Activated CD4-positive, alpha-beta T cell treated with anti-CD3 and anti-CD28 coated beads for 1 hour (primary cell): Measurements from ENCODE around the gene TMOD2.

Experiments used
- DNase-seq: peaks from one replicate; pipeline ENCODE4 v3.0.0-alpha.2; 2020

The TMOD2 gene

DNA sequence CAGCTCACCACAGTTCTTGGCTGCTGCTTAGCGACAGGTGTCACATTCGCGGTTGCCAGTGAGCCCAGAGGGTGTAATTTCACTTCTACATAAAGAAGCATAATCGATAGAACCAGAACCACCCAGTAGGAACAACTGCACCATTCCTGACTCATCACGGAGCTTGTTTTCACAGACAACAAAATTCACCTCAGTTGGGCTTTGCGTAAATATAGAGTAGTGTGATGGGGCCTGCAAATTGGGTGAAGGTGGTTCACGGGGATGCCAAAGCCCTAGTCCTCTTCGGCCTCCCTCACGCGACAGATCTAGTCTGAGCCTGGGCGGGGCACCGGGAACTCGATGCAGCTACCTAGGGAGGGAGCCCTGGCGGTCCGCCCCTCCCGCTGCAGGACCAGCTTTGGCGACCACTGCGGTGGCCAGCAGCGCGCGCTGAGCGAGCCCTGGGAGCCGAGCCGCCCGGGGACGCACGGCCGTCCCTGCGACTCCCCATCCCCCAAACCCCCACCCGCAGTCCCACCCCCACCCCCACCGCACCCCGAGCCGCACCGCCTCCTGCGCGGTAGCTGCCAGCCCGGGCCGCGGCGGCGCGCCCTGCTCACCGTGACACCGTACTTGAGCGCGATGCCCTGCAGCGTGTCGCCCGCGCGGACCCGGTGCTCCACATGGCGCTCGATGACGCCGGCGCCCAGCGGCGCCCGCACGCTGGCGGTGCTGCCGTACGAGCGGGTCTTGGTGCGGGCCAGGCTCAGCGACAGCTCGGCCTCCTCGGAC, 14.5 kb upstream of the TMOD2 start:
- DNase-seq: peak; percentile 34

DNA sequence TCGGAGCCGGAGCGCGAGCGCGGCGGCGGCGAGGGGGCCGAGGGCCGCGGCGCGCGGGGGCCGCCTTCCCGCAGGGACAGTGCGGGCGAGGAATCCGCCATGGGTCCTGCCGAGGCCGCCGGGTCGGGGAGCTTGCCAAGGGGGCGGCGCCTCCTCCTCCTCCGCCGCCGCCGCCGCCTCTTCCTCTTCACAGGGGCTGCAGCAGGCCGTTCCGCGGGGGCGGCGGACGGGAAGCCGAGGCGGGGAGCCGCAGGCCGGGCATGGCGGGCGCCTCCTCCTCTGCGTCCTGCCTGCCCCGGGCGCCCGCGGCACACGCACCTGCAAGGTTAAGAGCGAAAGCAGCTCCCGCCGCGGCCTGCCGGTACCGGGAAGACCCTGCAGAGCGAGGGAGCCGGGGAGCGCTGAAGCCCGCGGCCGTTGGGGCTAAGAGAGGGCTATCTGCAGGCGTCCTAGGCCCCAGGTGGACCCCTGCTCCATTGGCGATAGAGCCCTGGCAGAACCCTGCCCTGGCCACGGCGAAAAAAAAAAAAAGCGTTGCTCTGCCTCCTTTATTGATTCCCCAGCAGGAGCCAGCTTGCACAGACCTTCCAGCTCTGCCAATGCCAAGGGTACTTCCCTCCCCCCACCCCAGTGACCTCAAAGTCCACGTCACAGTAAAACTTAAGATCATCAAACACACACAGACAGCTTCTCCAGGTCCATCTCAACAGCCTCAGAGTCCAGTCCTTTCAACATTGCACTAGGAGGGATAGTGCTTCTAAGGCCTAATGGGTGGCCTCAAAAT, 13.7 kb upstream of the TMOD2 start, which contains the start of gene LYSMD2:
TSS of gene LYSMD2 (minus strand) at position 134 of the 784 bp plus-strand sequence. CDS start at position 101, 33 bp downstream.
- DNase-seq: peak; percentile 57

DNA sequence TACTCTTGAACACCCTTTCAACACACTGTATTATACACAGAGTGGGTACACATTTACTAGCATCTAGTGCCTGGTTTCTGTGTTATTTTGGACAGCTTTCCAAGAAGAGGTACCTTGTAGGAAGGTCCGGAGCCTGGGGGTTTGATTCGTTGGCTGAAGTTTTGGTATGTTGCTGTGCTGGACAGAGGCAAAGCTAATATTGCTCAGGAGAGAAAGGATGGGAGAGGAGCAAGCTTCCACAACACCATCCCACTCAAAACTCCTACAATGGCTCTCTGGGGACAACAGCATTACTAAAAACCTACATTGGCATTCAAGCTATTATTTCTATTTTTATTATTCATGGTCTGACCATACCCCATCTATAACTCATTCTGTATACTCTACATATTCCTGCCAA, 12.8 kb upstream of the TMOD2 start:
- DNase-seq: no peak

DNA sequence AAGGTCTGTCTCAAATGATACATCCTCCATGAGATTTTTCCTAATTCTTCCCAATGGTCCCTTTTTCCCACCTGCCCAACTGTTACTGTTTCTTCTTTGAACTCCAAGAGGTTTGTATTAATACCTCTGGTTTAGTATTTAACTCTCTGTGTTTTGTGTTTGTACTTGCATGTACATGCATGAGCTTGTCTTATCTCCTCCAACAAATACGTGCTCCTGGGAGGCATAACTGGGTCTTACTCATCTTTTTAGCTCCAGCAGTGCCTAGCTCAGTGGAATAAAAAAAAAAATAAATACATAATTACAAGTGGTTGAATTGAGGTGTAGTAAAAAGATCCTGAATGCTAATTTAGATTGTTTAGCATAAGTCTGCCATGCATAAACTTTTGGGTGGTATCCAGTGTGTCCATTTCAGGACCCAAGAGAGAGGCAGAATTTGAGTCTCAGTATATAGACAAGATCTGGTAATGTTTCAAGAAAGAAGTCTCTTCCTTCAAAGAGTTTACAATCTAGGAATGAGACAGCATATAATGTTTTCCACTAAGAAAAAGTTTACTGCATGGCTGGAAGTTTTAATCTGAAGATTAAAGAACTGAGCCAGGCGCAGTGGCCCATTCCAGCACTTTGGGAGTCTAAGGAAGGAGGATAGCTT, 12.2 kb upstream of the TMOD2 start:
- no peak for DNase-seq

DNA sequence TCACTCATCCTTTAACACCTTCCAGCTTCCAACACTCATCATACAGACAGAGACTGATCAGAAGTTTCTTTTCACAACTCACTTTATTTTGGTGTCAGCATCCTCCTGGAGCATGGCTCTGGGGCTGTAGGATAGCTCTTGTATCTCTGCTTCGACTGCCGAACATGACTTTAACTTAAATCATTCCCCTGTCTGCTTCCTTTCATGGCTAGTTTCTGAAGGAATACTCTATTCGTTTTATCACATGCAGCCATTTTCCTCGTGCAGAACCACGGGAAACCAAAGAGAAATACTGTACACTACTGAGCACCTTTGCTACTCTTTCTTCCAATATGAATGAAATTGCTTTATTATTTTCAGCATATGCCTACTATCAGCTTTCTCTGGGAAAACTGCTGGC, 2.1 kb upstream of the TMOD2 start:
- DNase-seq: no peak

DNA sequence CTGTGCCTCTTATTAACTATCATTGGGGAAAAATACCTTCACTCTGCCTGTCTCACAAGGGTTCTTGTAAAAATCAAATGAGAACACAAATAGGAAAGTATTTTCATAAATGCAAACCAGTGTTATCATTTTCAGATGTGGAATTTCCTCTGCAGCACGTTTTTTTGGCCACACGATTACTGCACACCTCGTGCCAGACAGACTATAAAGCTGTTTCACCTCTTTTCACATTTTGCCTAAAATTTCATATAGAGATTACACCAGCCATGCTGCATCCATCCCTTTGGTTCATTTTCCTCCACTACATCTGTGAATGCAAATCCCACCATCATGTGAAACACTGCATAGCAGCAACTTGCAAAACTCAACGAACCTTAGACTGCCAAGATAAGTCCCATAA, 1.2 kb upstream of the TMOD2 start:
- no peak for DNase-seq

DNA sequence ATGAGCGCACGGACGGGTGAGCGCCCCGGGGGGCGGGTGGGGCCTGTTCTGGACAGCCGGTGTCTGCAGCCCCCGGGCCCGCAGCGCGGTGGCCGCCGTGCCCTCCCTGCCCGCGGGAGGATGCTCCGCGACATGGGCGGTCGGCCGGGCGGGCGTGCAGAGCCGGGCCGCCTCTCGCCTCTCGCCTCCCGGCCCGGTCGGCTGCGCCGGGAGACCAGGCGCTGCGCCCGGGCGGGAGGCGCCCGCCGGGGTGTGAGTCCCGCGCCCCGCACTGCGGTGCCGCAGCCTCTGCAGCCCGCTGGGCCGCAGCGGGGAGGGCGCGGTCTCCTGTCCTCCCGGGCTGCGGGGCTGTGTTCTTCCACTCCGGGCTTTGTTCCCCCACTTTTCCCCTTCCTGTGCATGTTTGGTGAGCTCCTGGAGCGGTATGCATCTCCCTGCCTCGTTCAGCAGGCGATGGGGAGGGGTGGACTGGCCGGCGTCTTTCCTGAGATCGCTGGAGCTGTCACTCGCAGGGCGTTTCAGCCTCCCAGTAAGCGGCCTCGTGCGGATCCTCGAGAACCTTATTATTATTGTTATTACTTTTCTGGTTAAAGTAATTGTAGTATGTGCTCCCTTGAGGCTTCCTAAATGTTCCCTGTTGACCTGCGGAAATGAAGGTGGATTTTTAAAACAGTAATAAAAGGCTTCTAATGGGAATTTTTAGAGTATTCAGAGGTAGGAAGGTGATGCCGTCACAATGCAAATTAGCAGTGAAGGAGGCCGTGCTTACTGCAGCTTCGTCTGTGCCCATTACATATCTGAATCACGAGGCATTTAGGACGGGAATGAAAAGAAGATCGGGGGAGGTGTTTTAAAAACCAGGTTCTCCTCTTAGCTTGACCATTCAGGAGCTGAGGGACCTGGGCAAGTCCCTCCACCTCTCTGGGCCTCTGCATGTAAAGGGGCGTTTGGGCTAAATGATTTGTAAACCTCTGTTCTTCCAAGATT, 593 bp downstream of the TMOD2 start:
- DNase-seq: no peak

DNA sequence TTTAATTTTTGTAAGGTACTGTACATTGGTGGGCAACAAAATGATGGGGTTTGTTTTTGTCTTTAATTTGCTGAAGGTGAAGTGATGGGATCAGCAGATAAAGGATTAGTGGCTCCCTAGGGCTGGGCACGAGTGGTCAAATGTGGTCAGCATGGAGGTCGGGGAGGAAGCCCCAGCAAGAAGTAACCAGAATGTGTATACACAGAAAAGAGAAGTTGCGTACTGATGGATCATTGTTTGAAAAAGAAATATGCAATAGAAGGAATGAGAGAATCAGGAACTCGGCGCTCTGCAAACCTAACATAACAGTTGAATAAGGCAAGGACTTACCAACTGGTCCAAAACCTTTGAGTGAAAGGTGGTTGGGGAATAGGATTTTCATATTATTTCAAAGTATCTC, 1.5 kb downstream of the TMOD2 start:
- no peak for DNase-seq

DNA sequence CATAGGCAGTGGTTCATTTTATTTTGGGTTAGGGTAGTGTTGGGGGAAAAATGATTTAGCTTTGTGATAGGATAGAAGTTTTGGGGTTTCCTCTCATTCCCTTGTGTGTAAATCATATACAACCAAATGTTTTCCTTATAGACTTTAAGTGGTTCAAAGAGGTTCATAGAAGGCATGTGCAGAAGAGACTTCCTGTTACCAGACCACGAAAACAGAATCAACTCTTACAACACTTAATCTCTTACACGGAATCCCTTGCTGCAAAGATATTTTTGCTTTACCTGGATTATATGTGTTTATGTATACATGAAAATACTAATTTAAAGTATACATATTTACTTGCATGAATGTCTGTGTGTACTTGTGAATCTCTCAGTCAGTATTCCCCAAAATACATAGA, 2.9 kb downstream of the TMOD2 start:
- no peak for DNase-seq

DNA sequence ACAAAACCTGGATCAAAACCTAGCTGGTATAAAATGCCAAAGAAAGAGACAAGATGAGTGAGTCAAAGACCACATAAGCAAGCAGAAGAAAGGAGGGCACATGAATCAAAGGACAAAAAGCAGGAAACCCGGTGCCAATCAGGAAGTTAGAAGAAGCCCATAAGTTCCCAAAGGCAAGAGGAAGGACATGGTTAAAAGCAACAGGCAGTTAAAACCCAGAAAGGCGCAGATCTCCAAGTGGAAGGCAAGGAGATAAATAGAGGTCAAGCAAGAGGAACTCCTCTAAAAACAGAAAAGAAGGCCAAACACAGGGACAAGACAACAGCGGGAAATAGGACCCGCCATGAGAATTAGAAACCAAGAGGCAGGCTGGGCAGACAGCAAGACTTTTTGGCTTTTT, 4.4 kb downstream of the TMOD2 start:
- no peak for DNase-seq

DNA sequence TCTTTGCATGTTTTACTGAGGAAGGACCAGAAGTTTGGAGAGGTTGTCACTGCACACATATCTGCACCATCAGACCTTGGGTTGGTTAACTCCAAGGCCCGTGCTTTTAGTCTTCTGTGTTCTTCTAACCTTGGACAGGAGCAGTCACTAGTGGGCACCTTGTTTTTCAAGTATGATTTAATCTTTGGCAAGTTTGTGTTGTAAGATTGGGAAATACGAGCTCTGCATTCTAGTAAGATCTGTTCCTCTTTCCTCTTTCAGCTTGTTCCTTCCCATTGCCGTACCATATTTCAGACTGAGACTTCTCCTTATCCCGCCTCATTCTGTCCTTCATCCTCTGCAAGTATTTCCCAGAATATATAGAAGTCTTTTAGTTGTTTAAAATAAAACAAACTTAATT, 5.1 kb downstream of the TMOD2 start:
- DNase-seq: no peak

DNA sequence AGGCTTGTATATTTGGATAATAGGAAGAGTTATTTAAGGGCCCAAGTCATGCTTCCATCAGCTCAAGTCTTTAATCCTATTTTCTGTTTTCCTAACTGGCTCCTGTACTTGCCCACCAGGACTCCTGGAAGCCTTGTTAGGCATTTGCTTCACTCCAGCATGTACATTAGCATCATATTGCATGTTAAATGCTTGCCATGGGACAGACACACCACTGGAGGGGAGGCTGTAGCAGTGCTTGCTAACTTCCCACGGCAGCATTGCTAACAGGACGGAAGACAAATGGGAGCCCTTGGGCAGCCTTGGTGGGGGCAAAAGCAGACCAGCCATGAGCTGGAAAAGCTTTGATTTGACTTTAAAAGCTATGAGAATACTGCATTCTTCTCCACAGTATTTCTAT, 6.1 kb downstream of the TMOD2 start:
- no peak for DNase-seq

DNA sequence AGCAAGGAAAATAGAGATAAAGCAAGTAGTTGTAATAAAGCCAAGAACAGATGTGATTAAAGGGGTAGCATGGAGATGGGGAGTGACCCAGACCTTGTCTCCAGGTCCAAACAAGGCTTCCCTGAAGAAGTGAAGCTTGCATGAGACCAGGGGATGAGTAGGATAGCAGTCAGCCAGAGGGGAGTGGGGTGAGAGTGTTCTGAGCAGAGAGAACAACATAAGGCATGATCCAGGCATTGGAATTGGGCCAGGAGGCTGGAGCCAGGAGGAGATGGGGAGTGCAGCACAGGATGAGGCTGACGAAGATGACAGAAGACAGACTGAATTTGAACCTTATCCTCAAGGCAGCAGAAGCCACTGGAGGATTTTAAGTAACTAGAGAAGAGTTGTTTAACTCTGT, 7.2 kb downstream of the TMOD2 start:
- no peak for DNase-seq

DNA sequence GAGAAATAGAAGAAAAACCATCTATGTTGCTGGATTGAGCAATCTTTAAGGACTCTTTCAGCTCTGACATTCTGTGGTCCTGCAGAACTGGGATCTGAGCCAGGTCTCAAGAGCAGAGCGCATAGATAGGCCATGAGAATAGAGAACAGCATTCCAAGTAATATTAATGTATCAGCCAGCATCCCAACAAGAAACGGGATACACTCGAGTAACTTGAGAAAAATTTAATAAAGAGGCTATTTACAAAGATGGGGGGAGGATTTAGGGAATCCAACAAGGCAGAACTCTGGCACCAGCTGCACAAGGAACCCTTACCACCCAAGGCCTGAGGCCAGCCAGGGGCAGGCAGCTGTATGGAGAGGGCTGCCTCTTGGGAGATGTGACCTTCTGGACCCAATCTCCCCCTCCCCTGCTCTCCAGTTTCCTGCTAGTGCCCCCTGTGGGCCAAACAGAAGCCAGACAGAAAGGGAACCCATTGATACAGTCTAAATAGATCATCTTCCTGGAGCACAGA, 8.2 kb downstream of the TMOD2 start:
- DNase-seq: no peak

DNA sequence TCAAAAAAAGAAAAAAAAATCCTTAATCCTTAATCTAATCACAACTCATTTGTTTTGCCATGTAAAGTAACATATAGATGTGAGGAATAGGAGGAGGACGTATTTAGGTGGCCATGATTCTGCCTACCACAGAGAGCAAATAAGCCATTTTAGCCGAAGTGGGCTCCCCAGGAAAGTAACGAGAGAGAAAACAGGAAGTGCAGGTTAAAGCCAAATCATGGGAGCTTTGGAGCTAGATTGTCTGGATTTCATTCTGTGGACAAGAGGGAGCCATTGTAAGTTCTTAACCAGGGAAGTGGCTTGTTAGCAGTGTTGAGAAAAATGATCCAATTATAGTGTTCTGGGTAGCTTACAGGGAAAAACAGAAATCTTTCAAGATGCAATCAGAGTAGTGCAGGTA, 9.4 kb downstream of the TMOD2 start:
- no peak for DNase-seq

DNA sequence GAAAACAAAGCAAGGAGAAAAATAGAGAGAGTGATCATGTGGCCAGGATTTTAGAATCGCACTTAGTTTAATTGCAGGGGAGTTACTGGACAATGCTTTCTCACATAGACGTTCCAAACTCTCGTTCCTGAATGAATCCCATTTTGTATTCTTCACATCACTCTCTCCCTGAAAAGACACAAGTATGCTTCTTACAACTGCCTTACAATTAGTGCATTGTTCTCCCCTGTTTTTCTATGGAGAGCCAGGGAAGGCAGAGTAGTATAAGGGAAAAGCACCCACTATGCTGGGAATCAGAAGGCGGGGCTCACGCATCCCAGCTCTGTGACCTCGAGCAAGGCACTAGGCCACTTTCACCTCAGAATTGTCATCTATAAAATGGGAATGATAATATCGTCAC, 14.4 kb downstream of the TMOD2 start:
- DNase-seq: no peak

DNA sequence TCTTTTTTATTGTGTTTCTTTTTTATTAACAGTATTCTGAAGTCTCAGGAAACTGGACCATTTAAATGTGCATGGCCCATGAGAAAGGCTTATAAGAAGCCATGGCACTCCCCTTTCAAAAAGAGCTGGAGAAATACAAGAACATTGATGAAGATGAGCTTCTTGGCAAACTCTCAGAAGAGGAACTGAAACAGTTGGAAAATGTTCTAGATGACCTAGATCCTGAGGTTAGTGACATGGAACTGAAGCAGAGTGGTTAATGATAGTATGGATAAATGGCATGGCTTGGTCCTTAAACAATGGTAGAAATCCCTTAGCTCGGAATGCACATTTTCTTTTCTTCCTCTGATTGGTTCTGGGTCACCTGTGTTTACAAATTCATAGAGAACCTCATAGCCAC, 14.9 kb downstream of the TMOD2 start:
- DNase-seq: no peak

DNA sequence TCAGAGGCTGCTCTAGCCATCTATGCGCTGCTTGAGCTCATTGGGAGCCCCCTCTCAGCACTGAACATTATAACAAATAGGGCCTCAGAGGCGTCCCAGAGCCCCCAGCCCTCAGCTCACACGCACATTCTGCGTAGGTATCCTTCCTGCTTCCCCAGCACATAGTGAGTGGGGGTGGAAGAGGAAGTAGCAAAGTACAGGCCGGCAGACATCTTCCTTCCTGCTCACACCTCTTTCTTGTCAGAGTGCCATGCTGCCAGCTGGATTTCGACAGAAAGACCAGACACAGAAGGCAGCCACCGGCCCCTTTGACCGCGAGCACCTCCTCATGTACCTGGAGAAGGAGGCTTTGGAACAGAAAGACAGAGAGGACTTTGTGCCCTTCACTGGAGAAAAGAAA, 16.6 kb downstream of the TMOD2 start:
- no peak for DNase-seq

DNA sequence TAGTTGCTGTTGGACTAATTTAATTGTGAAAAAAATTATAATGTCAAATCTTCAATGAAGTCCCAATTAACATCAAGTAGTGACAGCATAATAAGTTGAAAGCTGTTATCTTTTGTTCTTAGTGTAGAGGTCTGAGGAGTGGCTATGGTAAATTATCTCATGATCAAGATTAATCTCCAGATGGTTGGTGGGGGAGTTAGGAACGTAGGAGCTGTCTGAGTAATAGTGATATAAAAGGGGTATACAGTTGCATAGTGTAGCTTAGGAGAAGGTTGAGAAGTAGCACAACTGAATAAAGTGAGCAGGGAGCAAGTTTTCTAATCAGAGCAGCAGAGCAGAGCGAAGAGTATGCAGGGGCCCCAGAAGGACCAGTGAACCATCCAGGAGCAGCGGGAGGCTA, 19.5 kb downstream of the TMOD2 start:
- no peak for DNase-seq

DNA sequence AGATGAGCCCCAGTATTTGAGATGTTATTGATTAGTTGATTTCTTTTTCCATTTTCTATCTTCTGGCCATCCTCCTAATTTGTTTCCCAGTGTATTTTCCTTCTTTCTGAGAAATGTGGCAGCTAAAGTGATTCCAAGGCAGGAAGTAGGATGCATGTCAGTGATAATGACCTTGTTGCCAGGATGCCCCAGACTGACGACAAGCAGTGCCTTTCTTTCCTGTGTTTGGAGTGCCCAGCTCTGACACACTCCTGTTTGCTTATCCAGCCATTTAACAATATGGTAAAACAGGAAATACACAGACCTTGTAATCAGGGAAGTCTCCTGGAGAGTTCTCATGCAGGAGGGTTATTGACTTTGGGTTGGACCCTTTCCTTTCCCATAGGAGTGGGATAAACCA, 20.4 kb downstream of the TMOD2 start:
- DNase-seq: no peak

DNA sequence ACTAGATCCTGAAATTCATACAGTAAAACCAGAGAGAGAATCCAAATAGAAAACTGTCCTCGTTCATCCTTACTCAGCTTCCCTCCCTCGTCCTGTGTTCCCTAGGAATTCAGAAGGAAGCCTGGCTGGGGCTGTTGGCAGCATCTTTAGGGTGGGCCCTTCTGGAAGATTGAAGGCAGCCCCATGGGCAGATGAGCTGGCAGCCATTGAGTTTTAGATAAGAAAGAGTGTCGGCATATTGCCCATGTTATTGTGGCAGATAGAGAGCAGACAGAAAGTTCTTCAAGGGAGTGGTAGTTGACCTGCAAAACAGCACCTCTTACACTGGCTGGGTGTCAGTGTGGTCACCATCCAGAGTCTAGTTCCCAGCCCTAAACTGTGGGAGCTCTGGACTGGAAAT, 23.5 kb downstream of the TMOD2 start:
- no peak for DNase-seq
